ENCODE measurements around the gene TMEM117.

DNA sequence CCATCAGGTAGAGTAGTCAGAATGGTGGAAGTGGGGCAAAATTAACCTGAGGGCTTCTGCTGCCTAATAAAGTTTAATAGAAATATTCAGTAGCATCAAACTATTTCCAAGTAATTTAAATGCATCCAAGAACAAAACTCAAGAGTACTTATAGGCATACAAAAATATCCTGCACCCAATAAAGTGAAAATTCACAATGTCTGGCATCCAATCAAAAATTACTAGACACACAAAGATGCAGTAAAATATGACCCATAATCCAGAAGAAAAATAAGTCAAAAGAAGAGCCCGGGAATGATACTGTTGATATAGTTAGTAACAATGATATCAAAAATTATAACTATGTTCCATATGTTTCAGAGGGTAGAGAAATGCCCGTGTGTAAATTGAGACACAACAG lies 95.3 kb downstream of the TMEM117 start:
- TF ChIP-seq, protein P1, sequence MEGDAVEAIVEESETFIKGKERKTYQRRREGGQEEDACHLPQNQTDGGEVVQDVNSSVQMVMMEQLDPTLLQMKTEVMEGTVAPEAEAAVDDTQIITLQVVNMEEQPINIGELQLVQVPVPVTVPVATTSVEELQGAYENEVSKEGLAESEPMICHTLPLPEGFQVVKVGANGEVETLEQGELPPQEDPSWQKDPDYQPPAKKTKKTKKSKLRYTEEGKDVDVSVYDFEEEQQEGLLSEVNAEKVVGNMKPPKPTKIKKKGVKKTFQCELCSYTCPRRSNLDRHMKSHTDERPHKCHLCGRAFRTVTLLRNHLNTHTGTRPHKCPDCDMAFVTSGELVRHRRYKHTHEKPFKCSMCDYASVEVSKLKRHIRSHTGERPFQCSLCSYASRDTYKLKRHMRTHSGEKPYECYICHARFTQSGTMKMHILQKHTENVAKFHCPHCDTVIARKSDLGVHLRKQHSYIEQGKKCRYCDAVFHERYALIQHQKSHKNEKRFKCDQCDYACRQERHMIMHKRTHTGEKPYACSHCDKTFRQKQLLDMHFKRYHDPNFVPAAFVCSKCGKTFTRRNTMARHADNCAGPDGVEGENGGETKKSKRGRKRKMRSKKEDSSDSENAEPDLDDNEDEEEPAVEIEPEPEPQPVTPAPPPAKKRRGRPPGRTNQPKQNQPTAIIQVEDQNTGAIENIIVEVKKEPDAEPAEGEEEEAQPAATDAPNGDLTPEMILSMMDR (IDR thresholded peaks at IDR 0.05 in 2 of 3, conservative IDR thresholded peaks at IDR 0.05 in 1 of 3; ENCODE audit: control insufficient read depth in 2 of 3, extremely low read depth in 1 of 3, insufficient read depth in 1 of 3, low read depth in 3 of 3, low read length in 3 of 3), result no peak
- TF ChIP-seq FOXK2 (IDR thresholded peaks at IDR 0.05), result no peak
- TF ChIP-seq, protein P2, sequence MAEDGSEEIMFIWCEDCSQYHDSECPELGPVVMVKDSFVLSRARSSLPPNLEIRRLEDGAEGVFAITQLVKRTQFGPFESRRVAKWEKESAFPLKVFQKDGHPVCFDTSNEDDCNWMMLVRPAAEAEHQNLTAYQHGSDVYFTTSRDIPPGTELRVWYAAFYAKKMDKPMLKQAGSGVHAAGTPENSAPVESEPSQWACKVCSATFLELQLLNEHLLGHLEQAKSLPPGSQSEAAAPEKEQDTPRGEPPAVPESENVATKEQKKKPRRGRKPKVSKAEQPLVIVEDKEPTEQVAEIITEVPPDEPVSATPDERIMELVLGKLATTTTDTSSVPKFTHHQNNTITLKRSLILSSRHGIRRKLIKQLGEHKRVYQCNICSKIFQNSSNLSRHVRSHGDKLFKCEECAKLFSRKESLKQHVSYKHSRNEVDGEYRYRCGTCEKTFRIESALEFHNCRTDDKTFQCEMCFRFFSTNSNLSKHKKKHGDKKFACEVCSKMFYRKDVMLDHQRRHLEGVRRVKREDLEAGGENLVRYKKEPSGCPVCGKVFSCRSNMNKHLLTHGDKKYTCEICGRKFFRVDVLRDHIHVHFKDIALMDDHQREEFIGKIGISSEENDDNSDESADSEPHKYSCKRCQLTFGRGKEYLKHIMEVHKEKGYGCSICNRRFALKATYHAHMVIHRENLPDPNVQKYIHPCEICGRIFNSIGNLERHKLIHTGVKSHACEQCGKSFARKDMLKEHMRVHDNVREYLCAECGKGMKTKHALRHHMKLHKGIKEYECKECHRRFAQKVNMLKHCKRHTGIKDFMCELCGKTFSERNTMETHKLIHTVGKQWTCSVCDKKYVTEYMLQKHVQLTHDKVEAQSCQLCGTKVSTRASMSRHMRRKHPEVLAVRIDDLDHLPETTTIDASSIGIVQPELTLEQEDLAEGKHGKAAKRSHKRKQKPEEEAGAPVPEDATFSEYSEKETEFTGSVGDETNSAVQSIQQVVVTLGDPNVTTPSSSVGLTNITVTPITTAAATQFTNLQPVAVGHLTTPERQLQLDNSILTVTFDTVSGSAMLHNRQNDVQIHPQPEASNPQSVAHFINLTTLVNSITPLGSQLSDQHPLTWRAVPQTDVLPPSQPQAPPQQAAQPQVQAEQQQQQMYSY (CRISPR knock-in tag; IDR thresholded peaks at IDR 0.05), result no peak
- TF ChIP-seq BCL11A (IDR thresholded peaks at IDR 0.05; ENCODE audit: low read depth, low read length), result no peak
- no peak for TF ChIP-seq KDM1A (IDR thresholded peaks at IDR 0.05; ENCODE audit: borderline replicate concordance)
- no peak for TF ChIP-seq RCOR1 (conservative IDR thresholded peaks at IDR 0.05; ENCODE audit: low read depth, low read length)
- TF ChIP-seq, protein P3, sequence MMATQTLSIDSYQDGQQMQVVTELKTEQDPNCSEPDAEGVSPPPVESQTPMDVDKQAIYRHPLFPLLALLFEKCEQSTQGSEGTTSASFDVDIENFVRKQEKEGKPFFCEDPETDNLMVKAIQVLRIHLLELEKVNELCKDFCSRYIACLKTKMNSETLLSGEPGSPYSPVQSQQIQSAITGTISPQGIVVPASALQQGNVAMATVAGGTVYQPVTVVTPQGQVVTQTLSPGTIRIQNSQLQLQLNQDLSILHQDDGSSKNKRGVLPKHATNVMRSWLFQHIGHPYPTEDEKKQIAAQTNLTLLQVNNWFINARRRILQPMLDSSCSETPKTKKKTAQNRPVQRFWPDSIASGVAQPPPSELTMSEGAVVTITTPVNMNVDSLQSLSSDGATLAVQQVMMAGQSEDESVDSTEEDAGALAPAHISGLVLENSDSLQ (IDR thresholded peaks at IDR 0.05), result no peak
- TF ChIP-seq SREBF2 (IDR thresholded peaks at IDR 0.05; ENCODE audit: low read length), result no peak
- TF ChIP-seq JUND (IDR thresholded peaks at IDR 0.05; ENCODE audit: low read depth, low read length), result no peak
- TF ChIP-seq TAF1 (IDR thresholded peaks at IDR 0.05; ENCODE audit: borderline replicate concordance, low read depth, low read length), result no peak
- no peak for TF ChIP-seq ESRRA (IDR thresholded peaks at IDR 0.05; ENCODE audit: low read length)
- no peak for TF ChIP-seq ZNF217 (IDR thresholded peaks at IDR 0.05)
- TF ChIP-seq EGR1 (IDR thresholded peaks at IDR 0.05; ENCODE audit: borderline replicate concordance in 1 of 2, low read depth in 2 of 2, low read length in 2 of 2), result no peak
